Raji (cell line): ENCODE results near the gene SERINC3.

Experiments
- POLR2A ChIP-seq: IDR thresholded peaks from 2 replicates; pipeline ENCODE4 v1.6.1; 2011; ENCODE audit warnings: low read depth, low read length, control low read depth; ENCODE audit not compliant: insufficient read depth

The SERINC3 gene

DNA sequence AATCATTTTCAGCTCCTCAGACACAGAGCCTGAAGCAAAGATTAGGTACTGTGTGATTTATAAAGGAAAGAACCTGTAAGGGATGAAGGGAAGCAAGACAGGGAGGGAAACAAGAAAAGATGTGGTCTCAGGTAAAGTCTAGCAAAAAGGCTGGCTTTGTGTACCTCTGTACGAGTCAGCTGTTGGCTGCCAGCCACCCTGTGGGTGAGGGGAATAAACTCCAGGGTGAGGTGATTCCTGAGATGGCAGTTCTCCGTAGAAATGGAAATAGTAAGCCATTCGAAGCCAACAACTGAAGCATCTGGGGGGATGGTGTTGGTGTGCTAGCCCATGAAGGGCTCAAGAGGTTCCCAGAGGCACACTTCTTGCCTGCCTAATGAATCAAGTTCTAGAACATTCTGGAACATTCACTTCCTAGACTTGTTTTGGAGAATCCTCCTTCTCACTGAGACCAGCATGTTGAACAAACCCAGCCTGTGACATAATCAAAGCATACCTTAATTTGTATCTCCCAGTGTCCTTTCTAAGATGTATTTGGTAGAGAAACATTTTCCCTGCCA, 56.8 kb downstream of the SERINC3 start:
- TF ChIP-seq POLR2A, result no peak

DNA sequence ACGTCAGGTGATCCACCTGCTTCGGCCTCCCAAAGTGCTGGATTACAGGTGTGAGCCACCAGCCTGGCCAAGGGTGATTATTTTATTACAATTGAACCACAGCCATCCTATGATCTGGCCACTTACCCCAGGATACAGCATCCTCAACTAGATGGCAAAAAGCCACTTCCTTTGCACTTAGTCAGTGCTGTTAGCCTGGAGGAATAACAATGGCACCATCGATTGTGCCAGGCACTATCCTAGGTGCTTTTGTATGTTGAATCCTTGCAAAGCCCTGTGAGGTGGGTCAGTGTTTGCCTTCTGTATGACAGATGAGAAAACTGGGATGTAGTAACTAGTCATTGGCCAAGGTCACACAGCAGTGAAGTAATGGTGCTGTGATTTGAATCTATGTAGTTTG, 57.4 kb downstream of the SERINC3 start:
- no peak for TF ChIP-seq POLR2A

DNA sequence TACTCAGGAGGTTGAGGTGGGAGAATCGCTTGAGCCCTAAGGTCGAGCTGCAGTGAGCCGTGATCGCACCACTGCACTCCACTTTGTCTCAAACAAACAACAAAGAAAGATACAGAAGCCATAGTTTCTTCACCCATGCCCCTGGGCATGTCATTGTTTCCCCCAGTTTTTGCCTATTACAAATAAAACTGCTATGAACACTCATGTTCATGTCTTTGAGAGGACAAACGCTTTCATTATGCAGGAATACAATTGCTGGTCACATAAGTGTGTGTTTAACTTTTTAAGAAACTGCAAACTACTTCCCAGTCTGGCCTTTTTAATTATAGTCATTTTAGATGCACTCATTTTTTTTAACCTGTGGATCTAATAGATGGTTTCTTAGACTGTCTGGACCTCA, 58.4 kb downstream of the SERINC3 start:
- TF ChIP-seq POLR2A, result no peak

DNA sequence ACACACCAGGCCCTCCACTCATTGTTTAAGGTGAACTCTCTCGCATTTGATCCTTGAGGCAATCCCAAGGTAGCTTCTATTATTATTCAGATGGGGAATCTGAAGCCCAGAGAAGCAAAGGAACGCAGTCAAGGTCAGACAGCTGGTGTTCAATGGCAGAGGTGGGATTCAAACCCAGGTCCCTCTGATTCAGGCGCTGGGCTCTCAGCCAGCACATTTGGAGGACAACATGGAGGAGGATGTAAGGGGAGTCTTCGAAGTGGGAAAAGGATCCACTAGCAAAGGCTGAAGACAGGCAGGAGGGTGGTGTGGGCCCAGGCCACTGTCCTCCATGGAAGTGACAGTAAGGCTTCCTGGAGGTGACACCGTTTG, 60.1 kb downstream of the SERINC3 start:
- TF ChIP-seq POLR2A, result no peak

DNA sequence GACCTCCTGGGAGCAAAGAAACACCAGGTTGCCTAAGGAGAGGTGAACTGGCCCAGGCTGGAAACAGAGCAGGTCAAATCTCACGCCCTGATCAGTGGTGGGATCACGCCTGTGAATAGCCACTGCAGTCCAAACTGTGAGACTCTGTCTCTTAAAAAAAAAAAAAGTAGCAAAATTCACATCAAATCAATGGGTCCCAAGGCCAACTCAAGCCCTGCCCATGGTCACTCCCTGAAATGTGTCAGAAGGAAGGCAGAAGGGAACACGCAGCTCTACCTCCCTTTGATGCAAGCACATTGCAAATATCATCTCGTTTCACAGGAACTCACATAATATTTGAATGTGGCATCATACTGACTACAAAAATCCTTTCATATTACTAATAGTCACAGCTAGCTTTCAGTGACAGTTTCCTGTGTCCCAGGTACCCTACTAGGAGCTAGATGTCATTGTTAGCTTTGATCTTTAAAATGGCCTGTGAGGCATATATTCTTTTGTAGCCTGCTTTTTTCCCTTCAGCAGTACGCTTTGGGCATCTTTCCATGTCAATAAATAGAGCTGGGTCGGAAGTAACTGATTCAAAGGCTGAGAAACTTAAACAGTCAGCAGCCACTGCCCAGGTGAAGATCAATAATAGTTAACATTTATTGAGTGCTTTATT, 60.6 kb downstream of the SERINC3 start:
- no peak for TF ChIP-seq POLR2A

DNA sequence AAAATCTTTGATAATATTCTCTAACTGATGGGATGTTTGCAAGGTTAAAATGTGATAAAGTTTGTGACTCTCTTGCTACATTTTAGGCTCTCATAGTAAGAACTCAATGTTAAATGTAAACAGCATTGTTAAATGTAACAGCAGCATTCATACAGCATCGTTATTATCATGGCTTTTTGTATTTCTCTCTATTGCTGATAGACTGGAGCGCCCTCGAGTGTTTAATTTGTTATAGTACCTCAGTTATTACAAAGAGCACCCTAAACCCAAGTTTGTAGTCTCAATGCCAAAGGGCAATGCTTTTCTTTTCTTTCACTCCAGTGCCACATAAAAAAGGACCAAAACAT, 61.1 kb downstream of the SERINC3 start:
- TF ChIP-seq POLR2A, result no peak

DNA sequence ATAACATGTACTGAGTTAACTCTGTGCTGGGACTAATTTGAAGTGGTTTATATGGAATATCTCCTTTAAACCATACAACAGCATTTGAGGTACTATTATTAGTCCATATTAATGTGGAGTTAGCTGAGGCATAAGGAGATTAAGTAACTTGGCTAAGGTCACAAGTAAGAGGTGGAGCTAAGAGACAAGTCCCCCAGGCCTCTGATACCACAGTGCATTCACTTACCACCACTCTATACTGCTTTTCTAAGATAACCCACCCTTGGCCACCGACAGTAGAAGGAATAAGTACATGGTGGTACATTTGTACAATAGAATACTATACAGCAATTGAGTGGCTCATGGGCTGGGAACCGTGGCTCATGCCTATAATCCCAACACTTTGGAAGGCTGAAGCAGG, 62.6 kb downstream of the SERINC3 start:
- no peak for TF ChIP-seq POLR2A

DNA sequence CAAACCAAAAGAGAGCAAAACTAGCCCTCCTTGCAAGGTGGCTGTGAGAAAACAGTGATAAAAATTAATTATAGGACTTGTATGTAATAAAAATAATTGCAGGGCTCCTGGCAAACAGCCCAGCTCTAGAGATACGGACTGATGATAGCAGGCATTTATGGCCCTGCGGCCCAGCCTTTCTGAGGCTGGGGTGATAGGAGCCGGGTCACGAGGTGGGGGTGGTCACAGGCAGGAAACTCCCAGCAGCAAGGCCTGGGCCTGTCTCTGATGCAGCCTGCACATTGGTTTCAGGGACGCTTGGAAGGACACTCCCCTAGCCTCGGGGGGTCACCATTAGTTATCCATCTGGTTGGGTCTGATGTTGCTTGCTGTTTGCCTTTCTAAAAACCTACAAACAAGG, 64.9 kb downstream of the SERINC3 start:
- TF ChIP-seq POLR2A, result no peak

DNA sequence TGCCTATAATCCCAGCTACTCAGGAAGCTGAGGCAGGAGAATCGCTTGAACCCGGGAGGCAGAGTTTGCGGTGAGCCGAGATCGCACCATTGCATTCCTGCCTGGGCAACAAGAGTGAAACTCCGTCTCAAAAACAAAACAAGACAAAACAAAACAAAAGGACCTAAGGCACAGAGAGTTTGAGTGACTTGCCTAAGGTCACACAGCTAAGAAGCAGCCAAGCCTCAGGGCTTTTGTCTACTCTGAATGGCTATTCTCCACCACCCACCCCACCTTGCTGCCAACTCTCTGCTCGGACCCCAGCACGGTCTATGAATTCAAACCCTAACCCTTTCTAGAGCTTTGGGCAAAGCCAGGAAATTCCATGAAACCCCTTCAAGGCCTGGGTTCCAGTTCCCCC, 65.3 kb downstream of the SERINC3 start:
- no peak for TF ChIP-seq POLR2A

DNA sequence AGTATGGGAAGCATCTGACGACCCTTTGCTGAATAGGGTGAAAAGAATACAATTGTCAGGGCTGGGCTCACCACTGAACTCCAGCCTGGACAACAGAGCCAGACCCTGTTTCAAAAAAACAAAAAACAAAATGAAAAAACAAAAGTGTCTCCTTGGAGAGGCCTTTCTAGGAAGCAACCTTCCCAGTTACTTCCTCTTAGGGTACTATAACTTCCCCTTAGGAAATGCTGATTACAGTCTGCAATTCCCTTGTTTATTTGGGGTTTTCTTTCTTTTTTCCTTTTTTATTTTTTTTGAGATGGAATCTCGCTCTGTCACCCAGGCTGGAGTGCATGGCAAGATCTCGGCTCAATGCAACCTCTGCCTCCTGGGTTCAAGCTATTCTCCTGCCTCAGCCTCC, 66.7 kb downstream of the SERINC3 start:
- TF ChIP-seq POLR2A, result no peak

DNA sequence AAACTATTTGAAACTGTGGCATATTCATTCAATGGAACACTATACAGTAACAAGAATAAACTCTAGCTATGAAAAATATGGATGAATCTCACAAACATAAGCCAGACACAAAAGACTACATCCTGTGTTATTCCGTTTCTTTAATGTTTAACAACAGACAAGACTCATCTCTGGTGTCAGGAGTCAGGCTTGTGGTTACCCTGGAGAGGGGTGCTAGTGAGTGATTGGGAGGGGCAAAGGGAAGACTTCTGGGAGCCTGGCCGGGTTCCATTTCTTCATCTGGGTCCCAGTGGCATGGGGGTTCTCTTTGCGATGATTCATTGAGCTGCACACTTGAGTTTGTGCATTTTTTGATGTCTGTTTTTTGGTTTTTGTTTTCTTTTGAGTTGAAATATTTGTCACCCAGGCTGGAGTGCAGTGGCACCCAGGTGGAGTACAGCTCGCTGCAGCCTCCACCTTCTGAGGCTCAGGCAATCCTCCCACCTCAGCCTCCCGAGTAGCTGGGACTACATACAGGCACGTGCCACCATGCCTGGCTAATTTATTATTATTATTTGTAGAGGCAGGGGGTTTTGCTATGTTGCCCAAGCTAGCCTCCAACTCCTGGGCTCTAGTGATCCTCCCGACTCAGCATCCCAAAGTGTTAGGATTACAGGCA, 67.4 kb downstream of the SERINC3 start:
- no peak for TF ChIP-seq POLR2A

DNA sequence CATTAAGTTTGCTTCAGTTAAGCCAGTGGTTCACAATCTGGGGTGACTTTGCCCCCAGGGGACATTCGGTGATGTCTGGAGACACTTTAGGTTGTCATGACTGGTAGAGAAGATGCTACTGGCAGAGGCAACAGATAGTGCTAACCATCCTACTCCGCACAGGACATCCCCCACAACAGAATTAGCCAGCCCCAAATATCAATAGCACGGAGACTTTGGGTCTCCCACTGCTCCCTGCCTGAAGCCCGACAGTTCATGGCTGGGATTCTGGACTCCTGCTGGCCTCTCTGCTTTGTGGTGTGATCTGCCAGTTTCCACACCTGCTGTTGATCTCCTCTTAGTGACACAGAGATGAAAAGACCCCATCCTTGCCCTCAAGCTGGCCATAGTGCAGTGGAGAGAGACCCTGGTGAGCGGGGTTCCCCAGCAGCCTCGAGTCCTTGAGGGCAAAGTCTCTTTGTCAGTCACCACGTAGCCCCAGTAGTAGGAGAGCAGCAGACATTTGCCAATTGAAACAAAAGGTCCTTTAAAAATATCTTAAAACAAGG, 70.9 kb downstream of the SERINC3 start:
- TF ChIP-seq POLR2A, result no peak

DNA sequence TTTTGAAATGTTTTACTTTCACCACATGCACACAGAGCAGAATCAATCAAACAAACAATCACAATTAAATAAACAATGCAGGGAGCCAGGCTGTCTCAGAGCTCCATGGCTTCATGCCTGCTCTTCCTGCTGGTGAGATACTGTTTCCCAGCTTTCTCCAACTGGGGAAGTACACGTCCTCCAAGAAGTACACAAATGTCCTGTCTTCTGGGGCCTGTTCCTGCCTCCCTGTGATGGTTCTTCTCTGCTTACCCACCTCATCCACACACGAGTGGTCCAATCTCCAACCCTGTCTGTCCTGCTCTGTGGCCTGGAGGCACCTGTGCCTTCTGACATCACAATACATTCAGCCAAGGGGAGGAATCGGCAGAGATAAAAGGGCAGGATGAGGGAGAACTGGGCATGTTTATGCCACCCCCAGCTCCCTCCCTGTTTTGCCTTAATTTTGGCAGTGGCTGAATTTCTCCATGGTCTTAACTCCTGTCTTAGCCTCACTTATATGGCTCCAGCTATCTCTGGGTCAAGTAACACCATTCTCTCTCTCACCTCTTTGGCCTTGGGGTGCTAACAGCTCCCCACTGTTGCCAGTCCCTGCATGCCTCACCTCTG, 71.5 kb downstream of the SERINC3 start:
- TF ChIP-seq POLR2A, result no peak

DNA sequence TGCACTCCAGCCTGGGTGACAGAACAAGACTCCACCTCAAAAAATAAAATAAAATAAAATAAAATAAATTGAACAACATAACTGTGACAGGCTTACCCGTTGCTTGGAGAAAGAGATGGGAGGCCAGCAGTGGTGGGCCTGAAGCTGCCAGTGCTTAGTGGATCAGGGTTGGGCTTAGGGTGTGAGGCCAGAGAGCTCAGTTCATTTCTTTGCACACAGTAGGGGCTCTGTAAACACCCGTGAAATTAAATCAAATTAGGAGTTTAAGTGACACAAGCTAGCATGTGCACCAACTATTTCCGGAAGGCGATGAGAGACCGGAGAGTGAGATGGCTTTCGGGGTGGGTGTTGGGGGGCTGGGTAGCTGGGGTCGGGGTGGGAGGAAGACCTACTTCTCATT, 72.0 kb downstream of the SERINC3 start:
- TF ChIP-seq POLR2A, result no peak

DNA sequence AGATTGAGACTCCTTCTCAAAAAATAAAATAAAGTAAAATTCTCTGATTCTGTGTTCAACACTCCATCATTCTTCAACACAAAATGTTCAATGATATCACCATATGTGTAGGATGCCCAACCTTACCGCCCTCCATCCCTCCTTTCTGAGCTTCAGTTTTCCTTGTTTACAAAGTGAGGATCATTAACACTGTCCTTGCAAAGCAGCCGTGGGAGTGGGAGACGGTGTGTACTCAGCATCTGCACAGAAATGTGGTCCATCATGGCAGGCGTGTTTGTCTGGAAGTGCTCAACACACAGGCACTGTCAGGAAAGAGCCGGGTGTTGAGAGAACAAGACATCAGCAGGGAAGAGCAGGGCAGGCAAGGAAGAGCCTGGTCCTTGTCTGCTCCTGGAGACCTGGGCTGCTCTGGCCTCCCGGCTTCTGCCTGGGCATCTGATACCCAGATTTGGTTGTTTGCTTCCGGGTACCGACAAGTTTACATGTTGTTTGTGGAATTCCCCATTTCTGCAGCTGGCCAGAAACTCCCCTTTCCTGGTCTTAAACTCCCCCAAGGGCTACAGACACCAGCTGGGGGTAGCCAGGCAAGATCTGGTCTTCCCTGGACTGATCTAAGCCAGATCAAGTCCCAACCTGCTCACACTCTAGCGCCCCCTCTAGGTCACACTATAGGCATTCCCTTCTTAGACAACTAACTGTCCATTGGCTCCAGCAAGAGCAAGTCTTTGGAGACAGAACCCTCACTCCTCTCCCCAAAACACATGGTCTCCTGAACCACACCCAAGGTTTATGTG, 72.9 kb downstream of the SERINC3 start:
- no peak for TF ChIP-seq POLR2A
